ENCODE data around the gene DENND10.

DNA sequence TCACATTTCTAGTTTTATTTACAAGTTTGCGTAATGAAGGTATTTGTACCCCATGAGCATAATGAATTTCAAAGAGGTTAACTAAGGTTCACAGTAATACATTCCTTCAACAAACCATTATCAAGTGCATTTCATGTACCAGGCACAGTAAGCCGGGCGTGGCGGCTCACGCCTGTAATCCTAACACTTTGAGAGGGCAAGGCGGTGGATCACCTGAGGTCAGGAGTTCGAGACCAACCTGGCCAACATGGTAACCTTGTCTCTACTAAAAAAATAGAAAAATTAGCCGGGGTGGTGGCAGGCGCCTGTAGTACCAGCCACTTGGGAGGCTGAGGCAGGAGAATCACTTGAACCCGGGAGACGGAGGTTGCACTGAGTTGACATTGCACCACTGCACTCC, 19.0 kb upstream of the DENND10 start:
- TF ChIP-seq, protein P1, sequence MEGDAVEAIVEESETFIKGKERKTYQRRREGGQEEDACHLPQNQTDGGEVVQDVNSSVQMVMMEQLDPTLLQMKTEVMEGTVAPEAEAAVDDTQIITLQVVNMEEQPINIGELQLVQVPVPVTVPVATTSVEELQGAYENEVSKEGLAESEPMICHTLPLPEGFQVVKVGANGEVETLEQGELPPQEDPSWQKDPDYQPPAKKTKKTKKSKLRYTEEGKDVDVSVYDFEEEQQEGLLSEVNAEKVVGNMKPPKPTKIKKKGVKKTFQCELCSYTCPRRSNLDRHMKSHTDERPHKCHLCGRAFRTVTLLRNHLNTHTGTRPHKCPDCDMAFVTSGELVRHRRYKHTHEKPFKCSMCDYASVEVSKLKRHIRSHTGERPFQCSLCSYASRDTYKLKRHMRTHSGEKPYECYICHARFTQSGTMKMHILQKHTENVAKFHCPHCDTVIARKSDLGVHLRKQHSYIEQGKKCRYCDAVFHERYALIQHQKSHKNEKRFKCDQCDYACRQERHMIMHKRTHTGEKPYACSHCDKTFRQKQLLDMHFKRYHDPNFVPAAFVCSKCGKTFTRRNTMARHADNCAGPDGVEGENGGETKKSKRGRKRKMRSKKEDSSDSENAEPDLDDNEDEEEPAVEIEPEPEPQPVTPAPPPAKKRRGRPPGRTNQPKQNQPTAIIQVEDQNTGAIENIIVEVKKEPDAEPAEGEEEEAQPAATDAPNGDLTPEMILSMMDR (IDR thresholded peaks at IDR 0.05), result no peak
- no peak for TF ChIP-seq POLR2A (IDR thresholded peaks at IDR 0.05)

All from heart left ventricle (tissue), 13 donors.